HG03159 (cell line): ENCODE data around the gene PCDH9.

Source experiments
- ATAC-seq: cut with Tn5 transposase; IDR thresholded peaks from one replicate; pipeline ENCODE4 v1.9.1; 2021; ENCODE audit warnings: mild to moderate bottlenecking, moderate library complexity; ENCODE audit not compliant: unreplicated experiment

The PCDH9 gene

DNA sequence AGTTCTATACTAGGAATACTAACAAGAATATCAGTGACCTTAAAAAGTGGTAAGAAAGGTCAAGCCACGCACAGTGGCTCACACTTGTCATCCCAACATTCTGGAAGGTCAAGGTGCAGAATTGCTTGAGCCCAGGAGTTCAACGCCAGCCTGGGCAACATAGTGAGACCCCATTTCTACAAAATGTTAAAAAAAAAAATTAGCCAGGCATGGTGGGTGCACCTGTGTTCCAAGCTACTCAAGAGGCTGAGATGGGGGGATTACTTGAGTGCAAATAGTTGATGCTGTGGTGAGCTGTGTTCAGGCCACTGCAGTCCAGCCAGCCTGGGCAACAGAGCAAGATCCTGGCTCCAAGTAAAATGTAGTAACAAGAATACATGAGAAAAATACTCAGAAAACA is 61.8 kb downstream of the PCDH9 start:
- no peak for ATAC-seq

DNA sequence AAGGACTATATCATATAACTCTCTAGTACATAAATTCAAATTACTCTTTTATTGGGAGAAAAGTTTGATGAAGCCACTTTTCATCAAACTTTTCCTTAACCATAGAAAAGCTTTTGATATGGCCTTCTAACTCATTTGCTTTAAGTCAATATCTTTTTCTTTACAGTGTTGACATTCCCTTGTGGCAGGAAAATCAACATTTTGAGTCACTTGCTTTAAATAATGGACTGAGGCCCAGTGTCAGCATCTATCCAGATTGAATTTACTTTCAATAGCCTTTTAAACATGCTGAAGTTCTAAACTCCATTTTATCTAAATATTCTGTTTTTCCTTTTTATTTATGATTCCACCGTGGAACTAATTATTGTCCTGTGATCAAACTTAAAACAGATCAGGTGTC is 62.7 kb downstream of the PCDH9 start:
- no peak for ATAC-seq

DNA sequence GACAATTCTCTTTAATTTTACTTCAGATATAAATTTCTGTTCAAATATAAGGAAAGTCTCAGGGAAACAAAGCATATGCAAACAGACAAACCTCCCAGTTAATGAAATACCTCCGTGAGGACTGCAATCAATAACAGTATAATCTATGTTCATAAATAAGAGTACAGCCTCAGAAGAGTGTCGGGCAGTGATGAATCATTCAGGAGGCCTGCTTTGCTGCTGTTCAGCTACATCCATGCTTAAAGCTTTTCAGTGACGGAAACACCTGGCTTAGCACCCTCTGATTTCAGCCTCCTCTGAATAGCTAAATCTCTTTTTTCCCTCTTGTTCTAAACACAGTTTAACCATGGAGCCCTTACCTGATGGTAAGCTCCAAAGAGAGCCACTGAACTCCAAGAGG is 69.0 kb downstream of the PCDH9 start:
- no peak for ATAC-seq

DNA sequence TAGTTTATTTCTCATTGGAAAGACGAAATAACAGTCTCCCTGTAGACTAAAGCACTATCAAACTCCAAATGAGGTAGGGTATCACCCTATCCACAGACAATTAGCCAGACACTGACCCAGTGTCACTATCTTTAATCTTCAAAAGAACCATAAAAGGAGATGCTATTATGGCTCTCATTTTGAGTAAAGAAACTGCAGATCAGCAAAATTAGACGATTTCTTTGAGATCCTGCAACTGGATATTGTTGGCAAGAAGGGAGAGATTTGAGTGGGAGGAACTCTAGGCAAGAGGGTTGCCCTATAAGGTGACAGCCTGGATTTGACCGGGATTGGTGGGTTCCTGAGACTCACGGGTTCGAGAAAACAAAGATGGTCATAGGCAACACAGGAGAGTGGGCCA is 71.2 kb downstream of the PCDH9 start:
- ATAC-seq, result no peak

DNA sequence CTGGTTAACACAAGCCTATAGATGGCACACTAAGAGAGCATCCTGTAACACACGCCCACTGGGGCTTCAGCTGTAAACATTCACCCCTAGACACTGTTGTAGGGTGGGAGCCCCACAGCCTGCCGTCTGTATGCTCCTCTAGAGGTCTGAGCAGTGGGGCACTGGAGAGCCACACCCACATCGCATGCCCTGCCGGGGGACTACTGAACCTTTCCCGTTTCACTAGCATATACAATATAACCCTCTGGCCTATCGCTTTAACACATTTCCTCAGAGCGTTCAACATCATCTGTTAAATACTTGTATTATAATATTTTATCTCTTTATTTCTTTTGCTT is 73.4 kb downstream of the PCDH9 start:
- no peak for ATAC-seq

DNA sequence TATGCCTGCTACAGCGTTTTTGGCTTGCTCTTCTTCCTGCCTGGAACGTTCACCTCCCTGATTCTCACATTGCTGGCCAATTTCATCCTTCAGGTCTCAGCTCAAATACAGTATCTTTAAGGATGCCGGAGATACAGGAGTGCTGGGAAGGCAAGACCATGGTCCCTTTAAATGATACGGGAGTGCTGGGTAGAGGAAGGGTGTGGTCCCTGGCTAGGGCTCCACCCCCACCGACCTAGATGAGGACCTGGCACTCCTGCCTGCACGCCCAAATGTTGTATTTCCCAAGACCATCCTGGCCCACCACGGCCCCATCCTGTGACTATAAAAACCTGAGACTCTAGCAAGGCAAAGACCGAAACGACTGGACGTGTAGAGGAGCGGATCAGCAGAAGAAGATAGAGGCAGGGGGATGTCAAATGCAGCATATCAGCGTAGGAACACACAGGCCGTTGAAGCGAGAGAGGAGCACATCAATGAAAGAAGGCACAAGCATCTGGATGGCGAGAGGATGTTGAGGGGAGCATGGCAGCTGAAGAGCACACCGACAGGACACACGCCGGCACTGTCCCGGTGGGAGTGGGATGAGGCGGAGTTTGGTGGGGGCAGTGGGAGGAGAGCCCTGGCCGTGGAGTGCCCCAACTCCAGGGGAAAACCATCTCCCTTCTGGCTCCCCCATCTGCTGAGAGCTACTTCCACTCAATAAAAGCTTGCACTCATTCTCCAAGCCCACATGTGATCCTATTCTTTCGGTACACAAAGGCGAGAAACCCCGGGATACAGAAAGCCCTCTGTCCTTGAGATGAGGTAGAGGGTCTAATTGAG is 74.0 kb downstream of the PCDH9 start:
- ATAC-seq, result no peak

DNA sequence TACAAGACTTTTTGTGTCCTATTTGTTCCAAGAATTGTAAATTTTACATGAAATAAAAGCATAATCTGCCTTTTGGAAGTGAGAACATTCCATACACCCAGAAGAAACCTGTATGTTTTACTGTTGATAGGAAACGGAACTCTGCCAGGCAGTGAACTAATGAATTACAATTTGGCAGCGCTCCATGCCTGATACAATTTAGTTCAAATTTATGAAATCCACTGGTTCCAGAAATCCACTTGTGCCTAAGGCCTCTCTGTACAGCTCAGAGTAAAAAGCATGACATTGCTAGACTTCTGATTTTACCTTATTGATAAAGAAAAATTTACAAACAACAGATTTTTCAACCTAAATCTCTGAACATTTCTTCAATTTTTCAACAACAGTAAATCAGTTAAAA is 78.1 kb downstream of the PCDH9 start:
- no peak for ATAC-seq

DNA sequence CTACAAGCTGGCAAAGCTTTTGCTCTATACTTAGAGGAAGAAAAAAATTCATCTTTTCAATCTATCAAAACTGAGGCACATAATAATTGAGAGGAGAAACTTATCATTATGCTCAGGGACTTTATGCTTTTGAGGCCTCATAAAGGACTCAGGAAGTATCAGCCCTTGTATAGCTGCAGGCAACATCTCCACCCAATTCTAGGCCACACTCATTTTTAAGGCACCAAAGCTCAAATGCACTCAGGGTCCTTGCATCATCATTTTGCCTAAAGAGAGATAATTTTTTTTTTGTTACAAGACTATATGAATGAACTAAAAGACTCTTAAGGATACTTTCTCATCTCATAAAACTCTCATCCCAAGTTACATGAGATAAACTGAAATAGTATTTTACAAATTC is 78.5 kb downstream of the PCDH9 start:
- no peak for ATAC-seq

DNA sequence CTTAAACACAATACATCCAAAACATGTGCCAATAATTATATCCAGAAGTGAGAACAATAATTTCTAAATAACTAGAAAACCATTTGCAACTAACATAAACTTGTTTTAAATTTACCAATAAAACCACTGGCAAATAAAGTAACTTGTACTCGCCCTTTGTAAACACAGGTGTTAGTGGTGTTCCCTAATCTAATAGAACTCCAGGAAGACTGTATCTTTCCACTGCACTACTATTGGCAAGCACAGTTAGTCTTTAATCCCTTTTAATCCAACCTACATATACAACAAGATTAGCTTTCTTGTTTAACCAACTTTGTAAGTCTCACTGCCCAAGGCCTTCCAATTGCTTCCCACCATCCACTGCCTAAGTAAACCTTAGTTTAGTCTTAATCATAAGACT is 79.5 kb downstream of the PCDH9 start:
- ATAC-seq, result no peak

DNA sequence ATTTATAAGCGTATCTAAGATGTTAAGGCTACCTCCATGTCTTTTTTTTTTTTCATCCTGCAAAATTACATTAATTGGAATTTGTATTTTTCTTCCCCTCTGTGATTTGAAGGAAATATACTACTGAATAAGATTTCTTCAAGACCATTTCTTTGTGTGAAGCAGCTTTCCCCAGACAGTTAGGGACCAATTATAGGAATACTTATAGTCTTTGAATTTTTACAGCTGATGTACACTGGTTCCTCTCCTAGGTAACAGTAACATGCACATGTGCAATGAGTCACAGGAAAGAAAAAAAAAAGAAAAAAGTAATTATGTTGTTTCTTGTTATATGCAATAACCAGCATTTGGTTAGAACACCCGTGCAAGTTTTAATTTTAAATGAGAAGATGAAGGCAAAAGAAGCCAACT is 82.0 kb downstream of the PCDH9 start:
- no peak for ATAC-seq

DNA sequence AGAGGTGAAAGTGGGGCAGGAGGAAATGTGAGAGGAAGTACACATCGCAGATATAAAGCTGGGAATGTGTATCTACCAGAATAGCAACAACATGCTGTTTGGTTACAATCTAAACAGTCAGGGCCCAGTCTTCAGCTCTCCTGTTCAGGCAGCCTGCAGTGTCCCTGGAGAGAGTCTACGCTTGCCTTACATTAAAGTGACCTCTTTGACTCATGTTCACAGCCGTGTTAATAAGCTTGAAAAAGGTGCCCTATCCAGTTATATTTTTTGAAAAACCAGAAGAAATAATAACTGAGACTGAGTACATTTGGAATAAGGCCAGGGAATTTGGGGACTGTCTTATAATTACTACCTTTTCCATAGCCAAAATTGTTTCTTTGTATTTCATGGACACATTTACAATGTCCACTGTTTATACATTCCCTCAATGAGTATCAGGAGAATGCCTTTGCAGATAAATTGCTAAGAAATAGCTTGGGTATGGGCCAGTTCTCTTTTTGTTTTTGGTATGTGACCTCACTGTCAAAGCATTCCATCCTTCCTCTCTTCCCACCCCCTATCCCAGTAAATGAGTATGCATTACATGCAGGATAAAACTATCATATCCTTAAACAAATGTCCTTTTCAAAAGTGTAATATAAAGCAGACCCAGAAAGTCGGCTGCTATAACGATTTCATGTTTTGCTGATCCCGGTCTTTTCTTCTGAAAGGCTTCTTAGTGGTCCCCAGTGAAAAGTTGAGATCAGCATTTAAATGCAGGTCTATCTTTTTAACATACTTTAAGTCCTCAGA is 82.6 kb downstream of the PCDH9 start:
- ATAC-seq, result no peak

DNA sequence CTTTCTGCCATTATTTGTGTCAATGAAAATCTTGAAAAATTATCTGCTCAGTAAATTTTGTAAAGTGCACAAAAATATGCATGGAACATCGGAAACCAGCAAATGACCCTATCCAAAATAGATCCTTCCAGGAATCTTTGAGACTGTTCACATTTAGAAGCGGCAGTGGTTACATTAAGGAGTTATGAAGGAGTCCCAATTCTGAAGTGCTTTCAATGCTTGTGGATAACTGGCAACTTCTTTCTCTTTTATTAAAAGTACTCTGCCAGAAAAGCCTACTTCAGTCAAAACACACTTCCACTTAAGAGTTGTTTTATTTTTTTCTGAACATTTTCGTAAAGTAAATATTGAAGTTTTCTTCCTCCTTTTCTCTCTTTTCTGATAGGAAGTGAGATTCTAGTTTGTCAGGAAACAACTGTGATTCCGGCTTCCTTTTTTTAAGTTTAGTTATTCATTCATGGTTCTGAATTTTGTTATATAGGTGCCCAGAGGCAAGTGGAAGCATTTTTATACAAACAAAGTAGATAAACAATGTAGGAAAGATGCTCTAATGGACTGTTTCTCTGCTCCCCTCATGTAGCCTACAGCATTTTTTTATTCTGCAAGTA is 83.5 kb downstream of the PCDH9 start:
- ATAC-seq, result no peak

DNA sequence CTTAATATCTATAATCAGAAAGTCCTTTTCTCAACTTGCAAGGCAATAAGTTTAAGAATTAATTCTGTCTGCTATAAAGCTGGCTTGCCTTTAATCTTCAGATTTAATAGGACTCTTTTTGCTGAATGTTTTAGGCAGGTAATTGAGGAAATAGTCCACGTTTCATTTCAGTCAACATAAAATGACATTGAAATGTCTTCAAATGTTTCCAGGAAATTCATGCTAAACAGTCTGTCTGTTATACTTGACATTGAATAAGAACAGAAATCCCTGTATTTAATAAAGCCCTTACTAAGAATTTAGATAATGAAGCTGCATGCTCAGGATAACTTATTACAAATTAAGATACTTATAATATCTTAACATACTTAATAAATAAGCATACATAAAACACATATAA is 84.2 kb downstream of the PCDH9 start:
- ATAC-seq, result no peak

DNA sequence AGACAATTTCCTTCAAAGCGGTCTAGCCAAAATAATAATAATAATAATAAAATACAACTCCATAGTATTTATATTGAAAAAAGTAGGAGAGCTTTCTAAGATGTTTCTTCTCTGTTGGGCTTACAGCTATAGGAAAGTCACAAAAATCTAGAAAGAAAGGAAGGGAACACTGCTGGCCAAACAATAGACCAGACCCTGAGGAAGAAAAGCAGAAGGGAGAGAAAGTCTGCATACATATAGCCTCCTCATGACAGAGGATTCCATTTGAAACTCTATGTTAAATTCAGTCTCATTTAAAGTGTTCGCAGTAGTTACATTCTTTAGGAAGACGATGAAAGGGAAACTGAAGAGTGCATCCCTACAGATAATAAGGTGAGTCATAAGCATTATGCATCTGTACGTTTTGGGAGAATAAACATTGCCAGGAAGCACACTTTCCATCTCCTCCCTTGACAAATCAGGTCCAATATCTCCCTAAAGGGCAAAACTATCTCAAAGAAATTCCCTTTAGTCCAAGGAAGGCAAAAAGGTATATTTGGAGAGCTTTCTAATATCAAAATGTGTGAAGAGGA is 86.5 kb downstream of the PCDH9 start:
- ATAC-seq, result no peak

DNA sequence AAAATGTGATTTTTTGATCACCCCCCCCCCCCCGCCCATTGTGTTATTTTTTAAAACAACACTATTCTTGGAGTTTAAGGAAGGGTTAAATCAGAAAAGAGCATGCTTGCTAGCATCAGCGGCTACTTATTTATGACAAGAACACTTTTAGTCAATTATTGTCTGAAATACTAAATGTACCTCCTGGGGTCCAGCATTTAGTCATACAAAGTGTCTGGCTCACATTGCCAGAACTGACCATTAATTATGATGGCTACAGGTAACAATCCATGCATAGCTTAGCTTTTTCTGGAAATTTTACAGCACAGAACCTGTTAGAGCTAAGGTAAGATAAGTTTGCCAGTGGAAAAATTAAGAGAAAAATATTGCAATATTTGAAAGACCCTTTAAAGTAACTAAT is 90.1 kb downstream of the PCDH9 start:
- no peak for ATAC-seq

DNA sequence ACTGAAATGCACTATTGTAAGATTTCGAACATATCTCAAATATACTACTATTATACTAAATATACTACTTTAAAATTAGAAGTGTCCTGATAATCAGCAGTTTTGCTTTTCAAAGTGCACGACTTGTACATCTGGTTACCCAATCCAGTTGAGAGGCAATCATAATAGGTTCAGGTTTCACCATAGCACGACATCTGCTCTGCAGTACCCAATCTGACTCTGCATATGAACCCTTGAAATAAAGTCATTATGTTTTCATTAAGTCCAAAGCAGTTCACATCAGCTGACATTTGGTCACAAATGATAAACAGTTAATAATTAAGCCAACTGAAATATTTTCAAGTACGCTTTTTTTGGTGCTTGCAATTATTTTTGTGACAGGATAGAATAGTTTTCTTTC is 90.6 kb downstream of the PCDH9 start:
- no peak for ATAC-seq

DNA sequence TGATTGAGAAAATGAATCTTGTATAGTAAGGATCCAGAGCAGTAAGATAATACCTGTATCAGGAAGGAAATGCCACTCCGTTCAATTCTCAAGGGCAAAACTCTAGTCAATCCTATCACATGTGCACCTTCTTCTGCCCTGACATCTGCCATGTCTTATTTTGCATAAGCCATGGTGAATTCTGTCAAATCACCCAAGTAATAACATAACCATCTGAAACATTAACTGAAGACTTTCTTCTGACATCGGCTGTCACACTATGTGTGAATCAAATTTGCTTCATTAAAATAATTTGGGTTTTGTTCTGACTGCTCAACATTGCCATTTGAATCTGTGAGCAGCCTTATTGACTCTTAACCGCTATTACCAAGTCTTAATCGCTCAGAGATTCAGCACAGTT is 91.2 kb downstream of the PCDH9 start:
- no peak for ATAC-seq

DNA sequence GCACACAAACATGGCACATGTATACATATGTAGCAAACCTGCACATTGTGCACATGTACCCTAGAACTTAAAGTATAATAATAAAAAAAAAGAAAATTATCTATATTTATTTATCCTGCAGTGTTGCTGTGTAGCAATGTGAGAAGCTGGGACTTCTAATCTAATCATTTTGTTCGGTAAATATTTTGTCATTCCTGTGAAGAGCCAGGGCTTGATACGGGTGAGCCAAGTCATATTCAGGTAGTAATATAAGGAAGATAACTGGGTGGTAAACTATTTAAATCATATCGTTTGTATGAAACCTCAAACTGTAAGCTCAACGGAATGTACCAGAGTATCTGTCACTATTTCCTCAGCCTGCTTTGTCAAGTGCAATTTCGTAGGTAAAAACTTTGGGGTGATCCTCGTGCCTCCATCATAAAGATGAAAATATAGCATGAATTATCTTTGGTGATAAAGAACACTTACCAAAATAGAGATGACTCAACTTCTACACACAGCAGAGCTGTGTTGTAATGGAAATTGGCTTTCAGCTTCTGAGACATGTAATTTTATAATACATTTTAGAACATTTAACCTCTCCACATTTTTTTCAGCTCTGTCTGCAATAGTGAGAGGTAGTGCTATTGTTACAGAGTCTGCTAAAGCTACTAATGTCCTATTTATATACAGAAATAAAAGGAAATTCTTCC is 92.9 kb downstream of the PCDH9 start:
- ATAC-seq, result no peak

DNA sequence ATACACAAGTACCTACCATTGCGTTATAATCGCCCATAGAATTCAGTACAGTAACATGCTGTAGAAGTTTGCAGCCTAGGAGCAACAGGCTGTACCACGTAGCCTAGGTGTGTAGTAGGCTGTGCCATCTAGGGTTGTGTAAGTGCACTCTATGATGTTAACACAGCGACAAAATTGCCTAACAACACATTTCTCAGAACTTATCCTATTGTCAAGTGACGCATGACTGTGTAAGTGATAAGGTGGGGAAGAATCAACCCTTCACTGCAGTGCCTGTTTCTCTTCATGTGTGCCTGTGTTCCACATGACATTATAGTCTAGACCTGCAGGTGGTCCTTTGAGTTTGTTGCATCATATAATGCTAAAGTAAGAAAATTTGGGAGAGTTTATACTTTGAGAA is 94.0 kb downstream of the PCDH9 start:
- no peak for ATAC-seq

DNA sequence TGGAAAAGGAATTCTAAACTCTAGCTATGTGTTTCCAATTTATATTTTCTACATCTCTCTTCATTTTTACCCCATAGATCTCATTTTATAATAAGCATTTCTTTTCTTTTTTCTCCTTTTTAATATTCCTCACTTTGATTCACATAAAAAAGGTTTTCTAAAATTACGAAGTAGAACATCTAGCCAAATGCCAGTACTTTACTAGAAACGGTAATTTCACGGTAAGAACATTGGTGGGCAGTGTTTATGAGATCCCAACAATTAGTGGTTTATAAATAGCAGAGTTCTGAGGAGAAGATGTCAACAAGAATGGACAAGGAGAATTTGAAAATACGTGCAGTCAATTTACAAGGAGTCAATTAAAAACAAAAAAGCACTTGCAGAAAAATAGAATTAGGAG is 94.8 kb downstream of the PCDH9 start:
- no peak for ATAC-seq

DNA sequence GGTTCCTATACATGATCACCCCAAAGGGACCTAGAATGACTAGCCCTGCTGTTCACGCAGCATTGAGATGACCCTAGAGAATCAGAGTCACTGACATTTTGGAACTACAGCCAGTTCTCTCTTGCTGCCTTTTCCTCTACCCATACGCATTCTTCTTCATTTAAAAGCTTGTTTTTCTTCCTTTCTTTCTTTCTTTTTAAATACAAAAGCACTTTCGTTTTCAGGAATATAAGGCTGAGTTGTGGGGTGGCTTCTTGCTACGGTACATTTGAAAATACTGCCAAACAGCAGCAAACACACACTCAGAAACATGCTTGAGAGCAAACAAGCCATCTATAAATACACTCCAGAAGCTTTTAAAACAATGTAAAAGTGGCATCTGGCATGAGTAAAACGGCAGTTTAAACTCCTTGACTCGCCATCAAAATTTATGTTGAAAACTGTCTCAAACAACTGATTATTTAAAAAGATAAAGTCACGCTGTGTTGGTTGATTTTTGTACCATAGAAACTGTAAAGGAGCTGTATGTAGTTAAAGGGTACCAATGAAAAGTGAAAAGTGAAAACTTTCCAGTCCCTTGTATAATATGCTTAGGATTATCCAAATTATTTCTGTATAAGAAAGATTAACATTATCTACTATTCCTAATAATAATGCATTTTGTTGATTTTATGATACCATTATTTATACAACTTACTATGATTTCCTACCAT is 95.6 kb downstream of the PCDH9 start:
- ATAC-seq, result peak; percentile 51
